ENCODE data around the gene SPTLC3.

GRCh38 chr20:13186043-13186774, 177.4 kb downstream of the SPTLC3 start:
- TF ChIP-seq, protein P1, sequence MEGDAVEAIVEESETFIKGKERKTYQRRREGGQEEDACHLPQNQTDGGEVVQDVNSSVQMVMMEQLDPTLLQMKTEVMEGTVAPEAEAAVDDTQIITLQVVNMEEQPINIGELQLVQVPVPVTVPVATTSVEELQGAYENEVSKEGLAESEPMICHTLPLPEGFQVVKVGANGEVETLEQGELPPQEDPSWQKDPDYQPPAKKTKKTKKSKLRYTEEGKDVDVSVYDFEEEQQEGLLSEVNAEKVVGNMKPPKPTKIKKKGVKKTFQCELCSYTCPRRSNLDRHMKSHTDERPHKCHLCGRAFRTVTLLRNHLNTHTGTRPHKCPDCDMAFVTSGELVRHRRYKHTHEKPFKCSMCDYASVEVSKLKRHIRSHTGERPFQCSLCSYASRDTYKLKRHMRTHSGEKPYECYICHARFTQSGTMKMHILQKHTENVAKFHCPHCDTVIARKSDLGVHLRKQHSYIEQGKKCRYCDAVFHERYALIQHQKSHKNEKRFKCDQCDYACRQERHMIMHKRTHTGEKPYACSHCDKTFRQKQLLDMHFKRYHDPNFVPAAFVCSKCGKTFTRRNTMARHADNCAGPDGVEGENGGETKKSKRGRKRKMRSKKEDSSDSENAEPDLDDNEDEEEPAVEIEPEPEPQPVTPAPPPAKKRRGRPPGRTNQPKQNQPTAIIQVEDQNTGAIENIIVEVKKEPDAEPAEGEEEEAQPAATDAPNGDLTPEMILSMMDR (IDR thresholded peaks at IDR 0.05), result no peak
- no peak for TF ChIP-seq POLR2A (IDR thresholded peaks at IDR 0.05)

All from lower leg skin (tissue), 3 donors.